ENCODE results near the gene ESYT1. TPM values are rescaled to one million over a fixed set of nuclear protein-coding genes. Genes with fewer than 3 reads are reported as not detected.

The ESYT1 gene
- total and polyA plus RNA-seq, 10 of the 15 experiments (the other 5 are each of a cell fraction or from before 2014, with no cell fraction given), result 47.5 to 120 (median 87.1) TPM

DNA sequence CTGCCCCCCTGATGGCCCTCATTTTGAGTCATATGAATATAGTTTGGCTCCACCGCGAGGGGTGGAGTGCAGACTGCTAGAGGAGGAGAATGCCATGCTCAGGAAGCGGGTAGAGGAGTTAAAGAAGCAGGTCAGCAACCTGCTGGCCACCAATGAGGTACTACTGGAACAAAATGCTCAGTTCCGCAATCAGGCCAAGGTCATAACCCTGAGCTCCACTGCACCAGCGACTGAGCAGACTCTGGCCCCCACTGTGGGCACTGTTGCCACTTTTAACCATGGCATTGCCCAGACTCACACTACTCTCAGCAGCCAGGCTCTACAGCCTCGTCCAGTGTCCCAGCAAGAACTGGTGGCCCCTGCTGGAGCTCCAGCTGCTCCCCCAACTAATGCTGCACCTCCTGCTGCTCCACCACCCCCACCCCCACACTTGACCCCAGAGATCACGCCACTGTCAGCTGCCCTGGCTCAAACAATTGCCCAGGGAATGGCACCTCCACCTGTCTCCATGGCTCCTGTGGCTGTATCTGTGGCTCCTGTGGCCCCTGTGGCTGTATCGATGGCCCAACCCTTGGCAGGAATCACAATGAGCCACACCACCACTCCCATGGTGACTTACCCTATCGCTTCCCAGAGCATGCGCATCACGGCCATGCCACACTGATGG is 6.7 kb upstream of the ESYT1 start:
- no peaks in the 10 kb centered on the region for H3K9me3 ChIP-seq (replicated peaks; ENCODE audit: control insufficient read depth, insufficient read depth, low read length)
- ChIA-PET SMC1A (ENCODE audit: uncharacterized antibody, unreplicated experiment) (no interaction called here), CTCF (no interaction called here), RAD21 (ENCODE audit: unreplicated experiment) (interaction anchor here (0.9 kb wide), 1 partner anchor 67 kb away, joined by 3 read pairs; no protein-coding TSS in a partner anchor), POLR2A (interaction anchor here (0.6 kb wide), 2 partner anchors 86 to 126 kb away, joined by 5 to 7 read pairs; no protein-coding TSS in a partner anchor)
- H4K20me1 ChIP-seq (ENCODE audit: control insufficient read depth, insufficient read depth), result no peaks in the 10 kb centered on the region
- in situ Hi-C loops (cut with MboI), result loop anchor here (5.0 kb wide), 1 partner anchor 341 kb away; no protein-coding TSS in a partner anchor
- H3K4me2 ChIP-seq (ENCODE audit: control insufficient read depth, insufficient read depth), result no peak overlapping the region
- H3K4me1 ChIP-seq (ENCODE audit: control insufficient read depth, insufficient read depth, low read length), result peaks cover 20% of the 10 kb centered on the region
- ATAC-seq, result no peak
- H3K9ac ChIP-seq (ENCODE audit: control insufficient read depth, insufficient read depth, low read length), result no peak overlapping the region
- FAIRE-seq, result no peak
- TF ChIP-seq SMAD5 (IDR thresholded peaks at IDR 0.05; ENCODE audit: low read depth) (no peak), NRF1 (conservative IDR thresholded peaks at IDR 0.05; ENCODE audit: low read depth, low read length) (no peak), POLR2A (IDR thresholded peaks at IDR 0.05; ENCODE audit: low read depth, low read length) (no peak), ATF7 (IDR thresholded peaks at IDR 0.05; ENCODE audit: low read depth) (no peak), RCOR1 (conservative IDR thresholded peaks at IDR 0.05; ENCODE audit: low read depth, low read length) (no peak), ZNF622 (IDR thresholded peaks at IDR 0.05) (no peak), EZH2 (IDR thresholded peaks at IDR 0.05; ENCODE audit: borderline replicate concordance, control insufficient read depth, low read depth, low read length) (no peak)
- H3K27me3 ChIP-seq (replicated peaks in 1 of 2; ENCODE audit: control insufficient read depth in 2 of 2, insufficient read depth in 2 of 2, low read length in 1 of 2), result no peaks in the 10 kb centered on the region
- DNase-seq (ENCODE audit: low read depth, low spot score), result no peak
- no peak overlapping the region for H3K4me3 ChIP-seq
- H3K27ac ChIP-seq (ENCODE audit: control insufficient read depth, insufficient read depth), result no peak overlapping the region
- BruUV-seq (replicated peaks), result no TSS peak
- intact Hi-C loops (cut with micrococcal nuclease; ENCODE audit: unreplicated experiment), result loop anchor here (10.0 kb wide), 1 partner anchor 523 kb away; the partner anchor contains the start of gene ATP5F1B
- H3K36me3 ChIP-seq (ENCODE audit: control insufficient read depth in 2 of 2, insufficient read depth in 2 of 2, low read length in 1 of 2), result no peaks in the 10 kb centered on the region
- H2AFZ ChIP-seq (ENCODE audit: control insufficient read depth, low read depth, low read length), result no peak overlapping the region
- WGBS (ENCODE audit: insufficient coverage, insufficient replicate concordance, low lambda C conversion rate, missing lambda C conversion rate), result 84% methylated on average over 11 of the region's 11 CpGs
- H3K79me2 ChIP-seq (ENCODE audit: control insufficient read depth, insufficient read depth, low read length), result peaks cover 28% of the 10 kb centered on the region

DNA sequence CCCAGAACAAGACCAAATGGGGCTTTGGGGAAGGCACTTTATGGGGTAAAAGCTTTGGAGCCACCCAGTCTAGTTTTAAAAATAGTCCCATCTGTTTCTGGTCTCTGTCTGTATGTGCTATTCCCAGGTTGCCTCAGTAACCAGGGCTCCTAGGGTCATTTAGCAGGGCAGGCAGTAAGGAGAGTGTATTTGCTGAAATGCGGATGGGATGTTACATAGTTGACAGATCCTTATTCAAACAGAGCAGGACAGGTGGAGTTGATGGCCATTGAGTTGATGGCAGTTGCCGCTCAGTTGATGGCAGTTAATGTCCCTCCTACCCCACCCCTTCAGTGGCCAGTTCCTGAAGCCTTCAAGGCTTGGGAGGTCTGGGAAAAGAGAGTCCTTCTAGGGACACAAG is 5.4 kb upstream of the ESYT1 start:
- ChIA-PET RAD21 (ENCODE audit: unreplicated experiment) (interaction anchor here (6.8 kb wide), 1 partner anchor 66 kb away, joined by 98 read pairs; the partner anchor contains the start of gene SMARCC2), POLR2A (no interaction called here), CTCF (interaction anchor here (1.2 to 10.3 kb wide), 2 partner anchors 66 to 99 kb away, joined by 3 to 129 read pairs; partner anchors contain the start of genes RNF41 and SMARCC2), SMC1A (ENCODE audit: uncharacterized antibody, unreplicated experiment) (interaction anchor here (0.9 kb wide), 2 partner anchors 66 to 127 kb away, joined by 3 read pairs; no protein-coding TSS in a partner anchor)
- Histone ChIP-seq H3K4me1 (ENCODE audit: control insufficient read depth, insufficient read depth, low read length) (peaks cover 33% of the 10 kb centered on the region), H3K9ac (ENCODE audit: control insufficient read depth, insufficient read depth, low read length) (no peak overlapping the region), H2AFZ (ENCODE audit: control insufficient read depth, low read depth, low read length) (no peak overlapping the region), H3K27ac (ENCODE audit: control insufficient read depth, insufficient read depth) (no peak overlapping the region), H4K20me1 (ENCODE audit: control insufficient read depth, insufficient read depth) (no peaks in the 10 kb centered on the region), H3K27me3 (replicated peaks in 1 of 2; ENCODE audit: control insufficient read depth in 2 of 2, insufficient read depth in 2 of 2, low read length in 1 of 2) (no peaks in the 10 kb centered on the region), H3K9me3 (replicated peaks; ENCODE audit: control insufficient read depth, insufficient read depth, low read length) (no peaks in the 10 kb centered on the region), H3K4me3 (no peak overlapping the region), H3K36me3 (ENCODE audit: control insufficient read depth in 2 of 2, insufficient read depth in 2 of 2, low read length in 1 of 2) (no peaks in the 10 kb centered on the region), H3K79me2 (ENCODE audit: control insufficient read depth, insufficient read depth, low read length) (peaks cover 18% of the 10 kb centered on the region), H3K4me2 (ENCODE audit: control insufficient read depth, insufficient read depth) (no peak overlapping the region)
- in situ Hi-C loops (cut with MboI), result loop anchor here (5.0 kb wide), 1 partner anchor 340 kb away; no protein-coding TSS in a partner anchor
- no TSS peak for BruUV-seq (replicated peaks)
- DNase-seq (ENCODE audit: low read depth, low spot score) (no peak), FAIRE-seq (no peak), ATAC-seq (no peak)
- intact Hi-C loops (cut with micrococcal nuclease; ENCODE audit: unreplicated experiment), result loop anchor here (10.0 kb wide), 1 partner anchor 522 kb away; the partner anchor contains the start of gene ATP5F1B
- WGBS (ENCODE audit: insufficient coverage, insufficient replicate concordance, low lambda C conversion rate, missing lambda C conversion rate), result 91% methylated on average over 2 of the region's 2 CpGs
- TF ChIP-seq, protein P1, sequence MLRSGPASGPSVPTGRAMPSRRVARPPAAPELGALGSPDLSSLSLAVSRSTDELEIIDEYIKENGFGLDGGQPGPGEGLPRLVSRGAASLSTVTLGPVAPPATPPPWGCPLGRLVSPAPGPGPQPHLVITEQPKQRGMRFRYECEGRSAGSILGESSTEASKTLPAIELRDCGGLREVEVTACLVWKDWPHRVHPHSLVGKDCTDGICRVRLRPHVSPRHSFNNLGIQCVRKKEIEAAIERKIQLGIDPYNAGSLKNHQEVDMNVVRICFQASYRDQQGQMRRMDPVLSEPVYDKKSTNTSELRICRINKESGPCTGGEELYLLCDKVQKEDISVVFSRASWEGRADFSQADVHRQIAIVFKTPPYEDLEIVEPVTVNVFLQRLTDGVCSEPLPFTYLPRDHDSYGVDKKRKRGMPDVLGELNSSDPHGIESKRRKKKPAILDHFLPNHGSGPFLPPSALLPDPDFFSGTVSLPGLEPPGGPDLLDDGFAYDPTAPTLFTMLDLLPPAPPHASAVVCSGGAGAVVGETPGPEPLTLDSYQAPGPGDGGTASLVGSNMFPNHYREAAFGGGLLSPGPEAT (IDR thresholded peaks at IDR 0.05; ENCODE audit: low read depth), result no peak
- TF ChIP-seq IRF3 (IDR thresholded peaks at IDR 0.05), result no peak
- no peak for TF ChIP-seq ZBED1 (IDR thresholded peaks at IDR 0.05; ENCODE audit: borderline replicate concordance)
- TF ChIP-seq ZNF207 (IDR thresholded peaks at IDR 0.05; ENCODE audit: borderline replicate concordance), result no peak
- no peak for TF ChIP-seq RAD51 (IDR thresholded peaks at IDR 0.05)
- no peak for TF ChIP-seq USF2 (IDR thresholded peaks at IDR 0.05; ENCODE audit: borderline replicate concordance, low read depth, low read length)
- TF ChIP-seq SPI1 (IDR thresholded peaks at IDR 0.05; ENCODE audit: borderline replicate concordance, insufficient read depth, low read depth, low read length), result no peak
